ENCODE results near the gene SLC52A3. TPM values are rescaled to one million over a fixed set of nuclear protein-coding genes. Genes with fewer than 3 reads are reported as not detected.
A peak's percentile ranks its signal among the peaks of the same experiment; 100 is the strongest.

Gene SLC52A3
- total RNA-seq, 1 experiment from 2014 or later, result 7.7 TPM

GRCh38 chr20:722822-723644 lies 45.3 kb downstream of the SLC52A3 start:
- CTCF ChIA-PET, result interaction anchor here (0.6 to 2.7 kb wide), 7 partner anchors 16 to 161 kb away, joined by 3 to 11 read pairs (median 4); no protein-coding TSS in a partner anchor
- Mint-ChIP-seq H3K9me3 (no peaks in the 10 kb centered on the region), H3K27ac (no peak overlapping the region)

DNA sequence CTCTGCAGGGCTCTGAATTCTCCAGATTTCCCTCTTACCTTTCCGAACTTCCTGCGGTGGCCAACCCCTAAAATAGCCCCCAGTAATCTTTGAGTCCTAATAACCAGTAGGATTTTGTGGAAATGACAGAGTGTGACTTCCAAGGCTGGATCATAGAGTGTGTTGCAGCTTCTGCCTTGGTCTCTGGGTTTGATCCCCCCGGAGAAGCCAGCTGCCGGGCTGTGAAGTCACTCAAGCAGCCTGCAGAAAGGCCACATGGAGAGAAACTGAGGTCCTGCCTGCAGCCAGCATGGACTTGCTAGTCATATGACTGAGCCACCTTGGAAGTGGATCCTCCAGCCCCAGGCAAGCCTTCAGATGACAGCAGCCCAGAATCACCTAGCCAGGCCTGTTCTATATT lies 46.4 kb downstream of the SLC52A3 start:
- DNase-seq (ENCODE audit: low spot score), result no peak
- Mint-ChIP-seq H3K27me3 (ENCODE audit: low read depth) (peaks cover 30% of the 10 kb centered on the region), H3K36me3 (no peaks in the 10 kb centered on the region), H3K4me3 (no peak overlapping the region), H3K27ac (no peak overlapping the region), H3K9me3 (no peaks in the 10 kb centered on the region), H3K4me1 (peaks cover 10% of the 10 kb centered on the region)
- ChIA-PET CTCF (interaction anchor here (1.1 to 2.7 kb wide), 4 partner anchors 17 to 81 kb away, joined by 3 to 11 read pairs (median 6); no protein-coding TSS in a partner anchor), POLR2A (no interaction called here)
- no peak for ATAC-seq
- TF ChIP-seq, protein P1, sequence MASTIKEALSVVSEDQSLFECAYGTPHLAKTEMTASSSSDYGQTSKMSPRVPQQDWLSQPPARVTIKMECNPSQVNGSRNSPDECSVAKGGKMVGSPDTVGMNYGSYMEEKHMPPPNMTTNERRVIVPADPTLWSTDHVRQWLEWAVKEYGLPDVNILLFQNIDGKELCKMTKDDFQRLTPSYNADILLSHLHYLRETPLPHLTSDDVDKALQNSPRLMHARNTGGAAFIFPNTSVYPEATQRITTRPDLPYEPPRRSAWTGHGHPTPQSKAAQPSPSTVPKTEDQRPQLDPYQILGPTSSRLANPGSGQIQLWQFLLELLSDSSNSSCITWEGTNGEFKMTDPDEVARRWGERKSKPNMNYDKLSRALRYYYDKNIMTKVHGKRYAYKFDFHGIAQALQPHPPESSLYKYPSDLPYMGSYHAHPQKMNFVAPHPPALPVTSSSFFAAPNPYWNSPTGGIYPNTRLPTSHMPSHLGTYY (CRISPR knock-in tag; IDR thresholded peaks at IDR 0.05), result no peak
- TF ChIP-seq NR3C1 (CRISPR knock-in tag; conservative IDR thresholded peaks at IDR 0.05; ENCODE audit: low read depth) (no peak), NR1H2 (CRISPR knock-in tag; IDR thresholded peaks at IDR 0.05) (no peak), CTCF (IDR thresholded peaks at IDR 0.05) (no peak), TEAD4 (CRISPR knock-in tag; IDR thresholded peaks at IDR 0.05) (no peak), ATF1 (CRISPR knock-in tag; IDR thresholded peaks at IDR 0.05) (no peak), ZNF416 (CRISPR knock-in tag; IDR thresholded peaks at IDR 0.05) (no peak), JUN (CRISPR knock-in tag; IDR thresholded peaks at IDR 0.05) (no peak), ARID4B (CRISPR knock-in tag; IDR thresholded peaks at IDR 0.05; ENCODE audit: borderline replicate concordance) (no peak), ZNF138 (CRISPR knock-in tag; conservative IDR thresholded peaks at IDR 0.05) (no peak)
- TF ChIP-seq, protein P2, sequence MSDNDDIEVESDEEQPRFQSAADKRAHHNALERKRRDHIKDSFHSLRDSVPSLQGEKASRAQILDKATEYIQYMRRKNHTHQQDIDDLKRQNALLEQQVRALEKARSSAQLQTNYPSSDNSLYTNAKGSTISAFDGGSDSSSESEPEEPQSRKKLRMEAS (CRISPR knock-in tag; IDR thresholded peaks at IDR 0.05), result no peak
- TF ChIP-seq, protein P3, sequence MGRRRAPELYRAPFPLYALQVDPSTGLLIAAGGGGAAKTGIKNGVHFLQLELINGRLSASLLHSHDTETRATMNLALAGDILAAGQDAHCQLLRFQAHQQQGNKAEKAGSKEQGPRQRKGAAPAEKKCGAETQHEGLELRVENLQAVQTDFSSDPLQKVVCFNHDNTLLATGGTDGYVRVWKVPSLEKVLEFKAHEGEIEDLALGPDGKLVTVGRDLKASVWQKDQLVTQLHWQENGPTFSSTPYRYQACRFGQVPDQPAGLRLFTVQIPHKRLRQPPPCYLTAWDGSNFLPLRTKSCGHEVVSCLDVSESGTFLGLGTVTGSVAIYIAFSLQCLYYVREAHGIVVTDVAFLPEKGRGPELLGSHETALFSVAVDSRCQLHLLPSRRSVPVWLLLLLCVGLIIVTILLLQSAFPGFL (CRISPR knock-in tag; IDR thresholded peaks at IDR 0.05; ENCODE audit: borderline replicate concordance), result no peak
- TF ChIP-seq, protein P4, sequence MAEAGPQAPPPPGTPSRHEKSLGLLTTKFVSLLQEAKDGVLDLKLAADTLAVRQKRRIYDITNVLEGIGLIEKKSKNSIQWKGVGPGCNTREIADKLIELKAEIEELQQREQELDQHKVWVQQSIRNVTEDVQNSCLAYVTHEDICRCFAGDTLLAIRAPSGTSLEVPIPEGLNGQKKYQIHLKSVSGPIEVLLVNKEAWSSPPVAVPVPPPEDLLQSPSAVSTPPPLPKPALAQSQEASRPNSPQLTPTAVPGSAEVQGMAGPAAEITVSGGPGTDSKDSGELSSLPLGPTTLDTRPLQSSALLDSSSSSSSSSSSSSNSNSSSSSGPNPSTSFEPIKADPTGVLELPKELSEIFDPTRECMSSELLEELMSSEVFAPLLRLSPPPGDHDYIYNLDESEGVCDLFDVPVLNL (CRISPR knock-in tag; IDR thresholded peaks at IDR 0.05; ENCODE audit: borderline replicate concordance, low read depth), result no peak
- TF ChIP-seq, protein P5, sequence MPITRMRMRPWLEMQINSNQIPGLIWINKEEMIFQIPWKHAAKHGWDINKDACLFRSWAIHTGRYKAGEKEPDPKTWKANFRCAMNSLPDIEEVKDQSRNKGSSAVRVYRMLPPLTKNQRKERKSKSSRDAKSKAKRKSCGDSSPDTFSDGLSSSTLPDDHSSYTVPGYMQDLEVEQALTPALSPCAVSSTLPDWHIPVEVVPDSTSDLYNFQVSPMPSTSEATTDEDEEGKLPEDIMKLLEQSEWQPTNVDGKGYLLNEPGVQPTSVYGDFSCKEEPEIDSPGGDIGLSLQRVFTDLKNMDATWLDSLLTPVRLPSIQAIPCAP (CRISPR knock-in tag; IDR thresholded peaks at IDR 0.05), result no peak
- TF ChIP-seq, protein P6, sequence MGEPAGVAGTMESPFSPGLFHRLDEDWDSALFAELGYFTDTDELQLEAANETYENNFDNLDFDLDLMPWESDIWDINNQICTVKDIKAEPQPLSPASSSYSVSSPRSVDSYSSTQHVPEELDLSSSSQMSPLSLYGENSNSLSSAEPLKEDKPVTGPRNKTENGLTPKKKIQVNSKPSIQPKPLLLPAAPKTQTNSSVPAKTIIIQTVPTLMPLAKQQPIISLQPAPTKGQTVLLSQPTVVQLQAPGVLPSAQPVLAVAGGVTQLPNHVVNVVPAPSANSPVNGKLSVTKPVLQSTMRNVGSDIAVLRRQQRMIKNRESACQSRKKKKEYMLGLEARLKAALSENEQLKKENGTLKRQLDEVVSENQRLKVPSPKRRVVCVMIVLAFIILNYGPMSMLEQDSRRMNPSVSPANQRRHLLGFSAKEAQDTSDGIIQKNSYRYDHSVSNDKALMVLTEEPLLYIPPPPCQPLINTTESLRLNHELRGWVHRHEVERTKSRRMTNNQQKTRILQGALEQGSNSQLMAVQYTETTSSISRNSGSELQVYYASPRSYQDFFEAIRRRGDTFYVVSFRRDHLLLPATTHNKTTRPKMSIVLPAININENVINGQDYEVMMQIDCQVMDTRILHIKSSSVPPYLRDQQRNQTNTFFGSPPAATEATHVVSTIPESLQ (CRISPR knock-in tag; IDR thresholded peaks at IDR 0.05), result no peak

More at GRCh38 chr20:722822-723644, 45.3 kb downstream of the SLC52A3 start:
- no peak overlapping the region for H3K4me3 Mint-ChIP-seq
- peaks cover 10% of the 10 kb centered on the region for H3K4me1 Mint-ChIP-seq
- no peaks in the 10 kb centered on the region for H3K36me3 Mint-ChIP-seq
- no peak for ATAC-seq
- DNase-seq (ENCODE audit: low spot score), result no peak
- TF ChIP-seq, protein P7, sequence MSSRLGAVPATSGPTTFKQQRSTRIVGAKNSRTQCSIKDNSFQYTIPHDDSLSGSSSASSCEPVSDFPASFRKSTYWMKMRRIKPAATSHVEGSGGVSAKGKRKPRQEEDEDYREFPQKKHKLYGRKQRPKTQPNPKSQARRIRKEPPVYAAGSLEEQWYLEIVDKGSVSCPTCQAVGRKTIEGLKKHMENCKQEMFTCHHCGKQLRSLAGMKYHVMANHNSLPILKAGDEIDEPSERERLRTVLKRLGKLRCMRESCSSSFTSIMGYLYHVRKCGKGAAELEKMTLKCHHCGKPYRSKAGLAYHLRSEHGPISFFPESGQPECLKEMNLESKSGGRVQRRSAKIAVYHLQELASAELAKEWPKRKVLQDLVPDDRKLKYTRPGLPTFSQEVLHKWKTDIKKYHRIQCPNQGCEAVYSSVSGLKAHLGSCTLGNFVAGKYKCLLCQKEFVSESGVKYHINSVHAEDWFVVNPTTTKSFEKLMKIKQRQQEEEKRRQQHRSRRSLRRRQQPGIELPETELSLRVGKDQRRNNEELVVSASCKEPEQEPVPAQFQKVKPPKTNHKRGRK (CRISPR knock-in tag; IDR thresholded peaks at IDR 0.05; ENCODE audit: borderline replicate concordance), result 0 out of 2 replicates have a peak, but pooled peaks have one; percentile 44
- TF ChIP-seq GRHL2 (CRISPR knock-in tag; IDR thresholded peaks at IDR 0.05; ENCODE audit: insufficient replicate concordance, severe bottlenecking), result no peak
- POLR2A ChIA-PET, result no interaction called here
- H3K27me3 Mint-ChIP-seq (ENCODE audit: low read depth), result peaks cover 29% of the 10 kb centered on the region

Data from WTC11 (cell line).